ENCODE results near the gene IDI1.
"Not testable (repeated sequence)": the region's sequence is repeated elsewhere in the genome, so short reads cannot be mapped to it uniquely, and the experiment has no call there.

The IDI1 gene

GRCh38 chr10:1043532-1043995, 5.4 kb downstream of the IDI1 start:
- Histone ChIP-seq H3K27ac (ENCODE audit: low read depth, low read length) (peak overlapping the region; percentile 55), H3K36me3 (ENCODE audit: control insufficient read depth, insufficient read depth, low read length) (peaks cover 11% of the 10 kb centered on the region), H3K9ac (ENCODE audit: low read length) (no peak overlapping the region), H3K4me1 (ENCODE audit: control insufficient read depth, insufficient read depth, low read length) (peaks cover 8% of the 10 kb centered on the region), H3K4me3 (ENCODE audit: low read length) (peak overlapping the region; percentile 32), H3K27me3 (ENCODE audit: control insufficient read depth, insufficient read depth, low read length) (no peaks in the 10 kb centered on the region)

- Histone ChIP-seq H3K27ac (ENCODE audit: low read depth, low read length) (no peak overlapping the region), H3K36me3 (ENCODE audit: control insufficient read depth, insufficient read depth, low read length) (peaks cover 11% of the 10 kb centered on the region), H3K9ac (ENCODE audit: low read length) (no peak overlapping the region), H3K4me1 (ENCODE audit: control insufficient read depth, insufficient read depth, low read length) (no peaks in the 10 kb centered on the region), H3K4me3 (ENCODE audit: low read length) (no peak overlapping the region), H3K27me3 (ENCODE audit: control insufficient read depth, insufficient read depth, low read length) (no peaks in the 10 kb centered on the region)
Observed at GRCh38 chr10:1041514-1041913, 7.4 kb downstream of the IDI1 start.

- Histone ChIP-seq H3K27ac (ENCODE audit: low read depth, low read length) (no peak overlapping the region), H3K36me3 (ENCODE audit: control insufficient read depth, insufficient read depth, low read length) (peaks cover 11% of the 10 kb centered on the region), H3K4me1 (ENCODE audit: control insufficient read depth, insufficient read depth, low read length) (no peaks in the 10 kb centered on the region), H3K4me3 (ENCODE audit: low read length) (no peak overlapping the region), H3K27me3 (ENCODE audit: control insufficient read depth, insufficient read depth, low read length) (no peaks in the 10 kb centered on the region), H3K9ac (ENCODE audit: low read length) (no peak overlapping the region)
Observed at GRCh38 chr10:1040133-1040532, 8.8 kb downstream of the IDI1 start.

- peaks cover 11% of the 10 kb centered on the region for H3K36me3 ChIP-seq (ENCODE audit: control insufficient read depth, insufficient read depth, low read length)
- H3K27me3 ChIP-seq (ENCODE audit: control insufficient read depth, insufficient read depth, low read length); H3K27ac ChIP-seq (ENCODE audit: low read depth, low read length): not testable (repeated sequence)
Observed at GRCh38 chr10:1038769-1039168, 10.2 kb downstream of the IDI1 start.

GRCh38 chr10:1037098-1037497, 11.8 kb downstream of the IDI1 start:
- Histone ChIP-seq H3K27me3 (ENCODE audit: control insufficient read depth, insufficient read depth, low read length) (no peaks in the 10 kb centered on the region), H3K36me3 (ENCODE audit: control insufficient read depth, insufficient read depth, low read length) (peaks cover 3% of the 10 kb centered on the region), H3K27ac (ENCODE audit: low read depth, low read length) (no peak overlapping the region), H3K4me1 (ENCODE audit: control insufficient read depth, insufficient read depth, low read length) (no peaks in the 10 kb centered on the region), H3K4me3 (ENCODE audit: low read length) (no peak overlapping the region), H3K9ac (ENCODE audit: low read length) (no peak overlapping the region)

More at GRCh38 chr10:1038769-1039168, 10.2 kb downstream of the IDI1 start:
- not testable (repeated sequence) for H3K9ac ChIP-seq (ENCODE audit: low read length); H3K4me3 ChIP-seq (ENCODE audit: low read length); H3K4me1 ChIP-seq (ENCODE audit: control insufficient read depth, insufficient read depth, low read length)

- no peak overlapping the region for H3K4me3 ChIP-seq (ENCODE audit: low read length)
- no peaks in the 10 kb centered on the region for H3K27me3 ChIP-seq (ENCODE audit: control insufficient read depth, insufficient read depth, low read length)
- no peaks in the 10 kb centered on the region for H3K4me1 ChIP-seq (ENCODE audit: control insufficient read depth, insufficient read depth, low read length)
- no peak overlapping the region for H3K27ac ChIP-seq (ENCODE audit: low read depth, low read length)
- peaks cover 3% of the 10 kb centered on the region for H3K36me3 ChIP-seq (ENCODE audit: control insufficient read depth, insufficient read depth, low read length)
- H3K9ac ChIP-seq (ENCODE audit: low read length), result no peak overlapping the region
Observed at GRCh38 chr10:1036341-1036791, 12.6 kb downstream of the IDI1 start.

- Histone ChIP-seq H3K4me3 (ENCODE audit: low read length) (no peak overlapping the region), H3K9ac (ENCODE audit: low read length) (no peak overlapping the region), H3K27me3 (ENCODE audit: control insufficient read depth, insufficient read depth, low read length) (no peaks in the 10 kb centered on the region), H3K36me3 (ENCODE audit: control insufficient read depth, insufficient read depth, low read length) (peaks cover 2% of the 10 kb centered on the region), H3K4me1 (ENCODE audit: control insufficient read depth, insufficient read depth, low read length) (no peaks in the 10 kb centered on the region), H3K27ac (ENCODE audit: low read depth, low read length) (no peak overlapping the region)
Observed at GRCh38 chr10:1035201-1035600, 13.7 kb downstream of the IDI1 start.

GRCh38 chr10:1034758-1035157, 14.2 kb downstream of the IDI1 start:
- Histone ChIP-seq H3K9ac (ENCODE audit: low read length) (no peak overlapping the region), H3K27me3 (ENCODE audit: control insufficient read depth, insufficient read depth, low read length) (no peaks in the 10 kb centered on the region), H3K27ac (ENCODE audit: low read depth, low read length) (no peak overlapping the region), H3K4me3 (ENCODE audit: low read length) (no peak overlapping the region), H3K36me3 (ENCODE audit: control insufficient read depth, insufficient read depth, low read length) (no peaks in the 10 kb centered on the region), H3K4me1 (ENCODE audit: control insufficient read depth, insufficient read depth, low read length) (no peaks in the 10 kb centered on the region)

GRCh38 chr10:1033601-1034000, 15.3 kb downstream of the IDI1 start:
- H3K4me3 ChIP-seq (ENCODE audit: low read length), result no peak overlapping the region
- no peaks in the 10 kb centered on the region for H3K36me3 ChIP-seq (ENCODE audit: control insufficient read depth, insufficient read depth, low read length)
- H3K9ac ChIP-seq (ENCODE audit: low read length), result no peak overlapping the region
- no peak overlapping the region for H3K27ac ChIP-seq (ENCODE audit: low read depth, low read length)
- H3K27me3 ChIP-seq (ENCODE audit: control insufficient read depth, insufficient read depth, low read length), result no peaks in the 10 kb centered on the region
- no peaks in the 10 kb centered on the region for H3K4me1 ChIP-seq (ENCODE audit: control insufficient read depth, insufficient read depth, low read length)

GRCh38 chr10:1029838-1030237, 19.1 kb downstream of the IDI1 start:
- Histone ChIP-seq H3K9ac (ENCODE audit: low read length) (no peak overlapping the region), H3K36me3 (ENCODE audit: control insufficient read depth, insufficient read depth, low read length) (no peaks in the 10 kb centered on the region), H3K27me3 (ENCODE audit: control insufficient read depth, insufficient read depth, low read length) (no peaks in the 10 kb centered on the region), H3K4me3 (ENCODE audit: low read length) (no peak overlapping the region), H3K27ac (ENCODE audit: low read depth, low read length) (no peak overlapping the region), H3K4me1 (ENCODE audit: control insufficient read depth, insufficient read depth, low read length) (no peaks in the 10 kb centered on the region)

- Histone ChIP-seq H3K27ac (ENCODE audit: low read depth, low read length) (no peak overlapping the region), H3K9ac (ENCODE audit: low read length) (no peak overlapping the region), H3K4me3 (ENCODE audit: low read length) (no peak overlapping the region), H3K36me3 (ENCODE audit: control insufficient read depth, insufficient read depth, low read length) (no peaks in the 10 kb centered on the region), H3K27me3 (ENCODE audit: control insufficient read depth, insufficient read depth, low read length) (no peaks in the 10 kb centered on the region), H3K4me1 (ENCODE audit: control insufficient read depth, insufficient read depth, low read length) (no peaks in the 10 kb centered on the region)
Observed at GRCh38 chr10:1026578-1026977, 22.3 kb downstream of the IDI1 start.

GRCh38 chr10:1025683-1026082, 23.2 kb downstream of the IDI1 start, which contains the start of gene IDI2:
Gene IDI2, minus strand, starts transcription at chr10:1025859. Its CDS starts 1,136 bp downstream, at chr10:1024723.
- no peaks in the 10 kb centered on the region for H3K4me1 ChIP-seq (ENCODE audit: control insufficient read depth, insufficient read depth, low read length)
- no peak within 1 kb of the TSS for H3K9ac ChIP-seq (ENCODE audit: low read length)
- no peak within 1 kb of the TSS for H3K4me3 ChIP-seq (ENCODE audit: low read length)
- no peaks in the 10 kb centered on the region for H3K27me3 ChIP-seq (ENCODE audit: control insufficient read depth, insufficient read depth, low read length)
- H3K27ac ChIP-seq (ENCODE audit: low read depth, low read length), result no peak within 1 kb of the TSS
- H3K36me3 ChIP-seq (ENCODE audit: control insufficient read depth, insufficient read depth, low read length), result no peaks in the 10 kb centered on the region

- Histone ChIP-seq H3K27me3 (ENCODE audit: control insufficient read depth, insufficient read depth, low read length) (no peaks in the 10 kb centered on the region), H3K27ac (ENCODE audit: low read depth, low read length) (no peak overlapping the region), H3K36me3 (ENCODE audit: control insufficient read depth, insufficient read depth, low read length) (no peaks in the 10 kb centered on the region), H3K9ac (ENCODE audit: low read length) (no peak overlapping the region), H3K4me3 (ENCODE audit: low read length) (no peak overlapping the region), H3K4me1 (ENCODE audit: control insufficient read depth, insufficient read depth, low read length) (no peaks in the 10 kb centered on the region)
Observed at GRCh38 chr10:1024103-1024502, 24.8 kb downstream of the IDI1 start.
